Measurements from ENCODE around the gene NLRX1.
A peak's percentile ranks its signal among the peaks of the same experiment; 100 is the strongest.
"Not testable (repeated sequence)": the region's sequence is repeated elsewhere in the genome, so short reads cannot be mapped to it uniquely, and the experiment has no call there.

Gene NLRX1

DNA sequence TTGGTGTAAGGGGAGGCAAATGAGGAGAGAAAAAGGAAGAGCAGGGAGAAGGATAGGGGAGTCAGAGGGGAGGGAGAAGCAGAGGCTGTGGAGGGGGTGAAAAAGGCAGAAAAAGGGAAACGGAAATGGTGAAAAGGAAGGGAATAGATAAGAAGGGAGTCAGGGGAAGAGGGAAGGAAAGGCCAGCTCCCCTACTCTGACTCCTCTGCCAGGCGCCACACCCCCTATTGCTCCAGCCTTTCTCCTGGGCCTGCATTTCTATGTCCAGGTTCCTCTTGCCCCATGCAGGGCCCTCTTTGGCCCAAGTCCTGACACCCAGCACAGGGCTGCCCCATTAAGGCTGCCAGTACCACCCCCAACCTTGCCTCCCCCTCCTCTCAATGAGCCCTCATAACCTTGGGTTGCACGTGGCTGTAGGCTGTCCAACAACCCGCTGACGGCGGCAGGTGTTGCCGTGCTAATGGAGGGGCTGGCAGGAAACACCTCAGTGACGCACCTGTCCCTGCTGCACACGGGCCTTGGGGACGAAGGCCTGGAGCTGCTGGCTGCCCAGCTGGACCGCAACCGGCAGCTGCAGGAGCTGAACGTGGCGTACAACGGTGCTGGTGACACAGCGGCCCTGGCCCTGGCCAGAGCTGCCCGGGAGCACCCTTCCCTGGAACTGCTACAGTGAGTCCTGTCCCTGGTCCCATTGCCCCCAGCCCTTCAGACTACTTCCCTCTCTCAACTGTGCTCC is 13.3 kb downstream of the NLRX1 start:
- CTCF ChIA-PET: interaction anchor here (0.7 to 1.2 kb wide), 3 partner anchors 15 to 156 kb away, joined by 3 to 5 read pairs (median 3); no protein-coding TSS in a partner anchor
- no peak overlapping the region for H3K27ac Mint-ChIP-seq
- peaks cover 12% of the 10 kb centered on the region for H3K27me3 Mint-ChIP-seq
- H3K4me3 Mint-ChIP-seq: no peak overlapping the region
- no peaks in the 10 kb centered on the region for H3K9me3 Mint-ChIP-seq
- no peak for DNase-seq
- H3K36me3 Mint-ChIP-seq: peaks cover 18% of the 10 kb centered on the region
- peaks cover 22% of the 10 kb centered on the region for H3K4me1 Mint-ChIP-seq

DNA sequence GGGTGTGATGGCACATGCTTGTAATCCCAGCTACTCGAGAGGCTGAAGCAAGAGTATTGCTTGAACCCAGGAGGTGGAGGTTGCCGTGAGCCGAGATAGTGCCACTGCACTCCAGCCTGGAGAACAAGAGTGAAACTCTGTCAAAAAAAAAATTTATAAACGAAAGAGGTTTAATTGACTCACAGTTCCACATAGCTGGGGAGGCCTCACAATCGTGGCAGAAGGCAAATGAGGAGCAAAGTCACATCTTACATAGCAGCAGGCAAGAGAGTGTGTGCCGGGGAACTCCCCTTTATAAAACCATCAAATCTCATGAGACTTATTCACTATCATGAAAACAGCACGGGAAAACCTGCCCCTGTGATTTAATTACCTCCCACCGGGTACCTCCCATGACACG is 15.9 kb downstream of the NLRX1 start:
- Mint-ChIP-seq H3K27me3 (peaks cover 30% of the 10 kb centered on the region), H3K36me3 (peaks cover 13% of the 10 kb centered on the region)
- not testable (repeated sequence) for H3K27ac Mint-ChIP-seq, DNase-seq, H3K4me1 Mint-ChIP-seq, H3K9me3 Mint-ChIP-seq, H3K4me3 Mint-ChIP-seq
- CTCF ChIA-PET: interaction anchor here (1.9 kb wide), 1 partner anchor 12 kb away, joined by 10 read pairs; no protein-coding TSS in a partner anchor

DNA sequence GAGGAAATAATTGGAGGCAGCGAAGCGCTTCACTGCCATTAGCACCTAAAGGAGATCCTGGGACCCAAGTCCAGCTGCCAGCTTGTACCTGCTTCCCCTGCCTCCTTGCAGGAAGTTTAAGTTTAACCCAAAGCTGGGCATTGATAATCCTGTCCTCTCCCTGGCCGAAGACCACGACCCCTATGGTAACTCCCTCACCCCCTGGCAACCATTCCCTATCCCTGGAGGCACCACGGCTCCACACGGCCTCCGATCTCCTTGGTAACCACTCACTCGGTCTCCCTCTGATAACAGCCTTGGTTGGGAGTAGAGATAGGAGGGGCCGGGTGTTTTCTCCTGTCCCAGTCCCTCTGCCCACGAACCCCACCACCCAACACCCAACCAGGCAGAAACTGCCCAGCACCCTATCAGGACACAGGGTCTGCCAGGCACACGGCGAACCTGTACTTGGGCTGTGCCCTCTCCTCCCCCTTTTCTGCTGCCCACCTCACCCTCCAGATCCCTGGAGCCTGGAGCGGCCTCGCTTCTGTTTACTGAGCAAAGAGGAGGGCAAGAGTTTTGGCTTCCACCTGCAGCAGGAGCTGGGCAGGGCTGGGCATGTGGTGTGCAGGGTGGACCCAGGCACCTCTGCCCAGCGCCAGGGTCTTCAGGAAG is 17.6 kb downstream of the NLRX1 start:
- H3K36me3 Mint-ChIP-seq: peaks cover 6% of the 10 kb centered on the region
- no peak overlapping the region for H3K4me3 Mint-ChIP-seq
- H3K27me3 Mint-ChIP-seq: peaks cover 42% of the 10 kb centered on the region
- DNase-seq: no peak
- CTCF ChIA-PET: interaction anchor here (0.9 kb wide), 1 partner anchor 10 kb away, joined by 3 read pairs; no protein-coding TSS in a partner anchor
- no peaks in the 10 kb centered on the region for H3K9me3 Mint-ChIP-seq
- no peaks in the 10 kb centered on the region for H3K4me1 Mint-ChIP-seq
- no peak overlapping the region for H3K27ac Mint-ChIP-seq

DNA sequence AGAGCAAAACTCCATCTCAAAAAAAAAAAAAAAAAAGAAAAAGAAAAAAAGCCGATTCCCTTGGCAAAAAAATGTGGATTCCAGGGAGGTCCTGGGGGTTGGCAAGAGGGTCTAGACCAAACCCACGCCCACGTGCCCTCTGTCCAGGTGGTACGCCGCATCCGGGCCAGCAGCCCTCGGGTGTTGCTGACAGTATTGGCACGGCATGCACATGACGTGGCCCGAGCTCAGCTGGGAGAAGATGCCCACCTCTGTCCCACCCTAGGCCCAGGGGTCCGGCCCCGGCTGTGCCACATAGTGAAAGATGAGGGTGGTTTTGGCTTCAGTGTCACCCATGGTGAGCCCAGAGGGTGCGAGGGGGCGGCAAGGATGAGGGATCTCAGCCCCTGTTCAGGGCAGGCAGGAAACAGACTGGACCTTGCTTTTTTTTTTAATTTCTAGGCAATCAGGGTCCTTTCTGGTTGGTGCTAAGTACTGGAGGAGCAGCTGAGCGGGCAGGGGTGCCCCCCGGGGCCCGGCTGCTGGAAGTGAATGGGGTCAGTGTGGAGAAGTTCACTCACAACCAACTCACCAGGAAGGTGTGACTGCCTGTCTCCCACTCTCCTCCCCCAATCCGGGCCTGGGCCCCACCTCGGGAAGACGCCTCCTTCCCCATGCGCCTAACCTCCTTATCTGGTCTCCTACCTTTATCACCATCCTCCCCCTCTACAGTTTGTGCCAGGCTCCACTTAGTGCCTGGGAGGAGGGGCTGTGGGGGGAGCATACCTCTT is 18.8 kb downstream of the NLRX1 start:
- H3K27ac Mint-ChIP-seq: no peak overlapping the region
- CTCF ChIA-PET: interaction anchor here (1.3 kb wide), 1 partner anchor 18 kb away, joined by 3 read pairs; the partner anchor contains the start of gene NLRX1
- no peaks in the 10 kb centered on the region for H3K9me3 Mint-ChIP-seq
- H3K27me3 Mint-ChIP-seq: peaks cover 43% of the 10 kb centered on the region
- H3K36me3 Mint-ChIP-seq: peaks cover 6% of the 10 kb centered on the region
- H3K4me1 Mint-ChIP-seq: no peaks in the 10 kb centered on the region
- no peak for DNase-seq
- H3K4me3 Mint-ChIP-seq: no peak overlapping the region

DNA sequence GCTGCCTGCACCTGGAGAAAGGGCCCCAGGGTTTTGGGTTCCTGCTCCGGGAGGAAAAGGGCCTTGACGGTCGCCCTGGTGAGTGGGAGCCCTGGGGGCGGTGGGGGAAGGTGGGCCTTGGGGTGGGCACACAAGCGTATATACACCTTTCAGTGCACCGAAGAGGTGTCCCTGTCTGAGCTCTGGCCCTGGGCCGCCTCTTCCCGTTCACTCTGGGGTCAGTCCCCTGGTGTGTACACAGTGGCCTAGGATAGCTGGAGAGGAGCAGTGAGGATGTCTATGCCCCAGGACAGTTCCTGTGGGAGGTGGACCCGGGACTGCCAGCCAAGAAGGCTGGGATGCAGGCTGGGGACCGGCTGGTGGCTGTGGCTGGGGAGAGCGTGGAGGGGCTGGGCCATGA is 19.5 kb downstream of the NLRX1 start:
- CTCF ChIA-PET: interaction anchor here (0.9 to 1.3 kb wide), 2 partner anchors 9 to 19 kb away, joined by 3 to 4 read pairs; partner anchors contain the start of gene NLRX1
- Mint-ChIP-seq H3K4me1 (no peaks in the 10 kb centered on the region), H3K27me3 (peaks cover 43% of the 10 kb centered on the region), H3K4me3 (no peak overlapping the region), H3K36me3 (peaks cover 4% of the 10 kb centered on the region), H3K9me3 (no peaks in the 10 kb centered on the region), H3K27ac (no peak overlapping the region)
- no peak for DNase-seq

DNA sequence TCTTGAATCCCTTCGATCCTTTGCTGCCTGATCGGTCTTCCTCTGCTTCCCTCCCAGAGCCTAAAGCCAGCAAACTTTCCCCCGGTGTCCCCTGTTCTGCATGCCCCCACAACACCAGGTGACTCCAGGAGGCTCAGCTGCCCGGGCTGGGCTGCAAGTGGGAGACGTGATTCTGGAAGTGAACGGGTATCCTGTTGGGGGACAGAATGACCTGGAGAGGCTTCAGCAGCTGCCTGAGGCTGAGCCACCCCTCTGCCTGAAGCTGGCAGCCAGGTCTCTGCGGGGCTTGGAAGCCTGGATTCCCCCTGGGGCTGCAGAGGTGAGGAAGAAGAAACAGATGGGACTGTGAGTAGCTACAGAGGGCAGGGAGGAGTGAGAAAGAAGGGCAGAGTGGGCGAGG is 20.4 kb downstream of the NLRX1 start:
- H3K27ac Mint-ChIP-seq: no peak overlapping the region
- no peaks in the 10 kb centered on the region for H3K9me3 Mint-ChIP-seq

DNA sequence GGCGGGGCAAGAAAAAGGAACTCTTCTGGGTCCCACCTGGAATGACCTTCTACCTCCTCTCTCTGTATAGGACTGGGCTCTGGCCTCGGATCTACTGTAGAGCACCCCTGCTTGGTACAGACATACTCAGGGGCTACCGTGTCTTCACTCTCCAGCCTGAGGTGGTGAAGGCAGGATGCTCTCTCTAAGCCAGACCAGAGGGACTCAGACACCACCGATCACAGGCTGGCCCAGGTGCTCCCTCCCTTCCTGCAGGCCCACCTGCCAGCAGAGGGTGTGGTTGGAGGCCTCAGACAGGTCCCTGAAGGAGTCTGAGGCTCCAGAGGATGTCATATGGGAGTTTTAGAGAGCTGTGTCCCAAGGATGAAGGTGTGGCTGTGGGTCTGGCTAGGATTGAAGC is 20.9 kb downstream of the NLRX1 start:
- Mint-ChIP-seq H3K4me3 (no peak overlapping the region), H3K36me3 (no peaks in the 10 kb centered on the region), H3K27ac (no peak overlapping the region), H3K9me3 (no peaks in the 10 kb centered on the region), H3K27me3 (peaks cover 43% of the 10 kb centered on the region), H3K4me1 (no peaks in the 10 kb centered on the region)
- CTCF ChIA-PET: interaction anchor here (1.8 kb wide), 1 partner anchor 20 kb away, joined by 9 read pairs; the partner anchor contains the start of gene NLRX1
- no peak for DNase-seq

More for the DNA sequence above, 20.4 kb downstream of the NLRX1 start:
- Mint-ChIP-seq H3K36me3 (peaks cover under 1% of the 10 kb centered on the region), H3K4me1 (no peaks in the 10 kb centered on the region), H3K27me3 (peaks cover 43% of the 10 kb centered on the region), H3K4me3 (no peak overlapping the region)
- DNase-seq: no peak
- CTCF ChIA-PET: interaction anchor here (0.9 to 1.3 kb wide), 2 partner anchors 8 to 20 kb away, joined by 3 to 4 read pairs; partner anchors contain the start of gene NLRX1

DNA sequence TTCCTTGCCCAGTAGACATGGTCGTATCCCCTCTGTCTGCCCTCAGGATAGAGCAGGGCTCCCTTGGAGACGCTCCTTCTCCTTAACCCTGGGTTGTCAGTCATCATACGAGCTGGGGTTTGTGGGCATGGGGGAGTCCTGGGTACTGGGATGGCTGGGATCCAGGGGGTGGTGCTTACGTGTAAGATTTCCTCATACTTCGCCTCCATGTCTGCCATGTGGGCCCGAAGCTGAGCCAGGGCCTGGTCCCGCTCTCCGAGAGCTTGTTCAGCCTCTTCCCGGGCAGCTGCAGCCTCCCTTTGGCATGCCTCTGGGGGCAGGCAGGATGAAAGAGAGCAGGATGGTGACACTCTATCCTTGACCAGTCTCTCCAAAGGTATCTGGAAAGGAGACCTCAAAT is 22.0 kb downstream of the NLRX1 start:
- H3K36me3 Mint-ChIP-seq: no peaks in the 10 kb centered on the region
- no peak overlapping the region for H3K4me3 Mint-ChIP-seq
- H3K9me3 Mint-ChIP-seq: no peaks in the 10 kb centered on the region
- no peak for DNase-seq
- H3K27me3 Mint-ChIP-seq: peaks cover 51% of the 10 kb centered on the region
- no peak overlapping the region for H3K27ac Mint-ChIP-seq
- CTCF ChIA-PET: interaction anchor here (0.8 to 1.8 kb wide), 4 partner anchors 10 to 27 kb away, joined by 3 to 9 read pairs (median 4); partner anchors contain the start of gene NLRX1
- no peaks in the 10 kb centered on the region for H3K4me1 Mint-ChIP-seq

DNA sequence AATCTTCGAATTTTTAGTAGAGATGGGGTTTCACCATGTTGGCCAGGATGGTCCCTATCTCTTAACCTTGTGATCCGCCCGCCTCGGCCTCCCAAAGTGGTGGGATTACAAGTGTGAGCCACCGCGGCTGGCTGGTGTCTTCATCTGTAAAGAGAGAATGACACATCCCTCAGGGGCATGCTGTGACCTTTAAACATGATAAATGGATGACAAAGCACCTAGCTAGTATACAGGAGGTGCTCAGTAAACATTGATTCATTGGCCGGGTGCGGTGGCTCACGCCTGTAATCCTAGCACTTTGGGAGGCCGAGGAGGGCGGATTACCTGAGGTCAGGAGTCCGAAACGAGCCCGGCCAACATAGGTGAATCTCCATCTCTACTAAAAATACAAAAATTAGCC is 22.7 kb downstream of the NLRX1 start:
- H3K9me3 Mint-ChIP-seq, H3K36me3 Mint-ChIP-seq, H3K4me1 Mint-ChIP-seq, H3K4me3 Mint-ChIP-seq, DNase-seq, H3K27ac Mint-ChIP-seq: not testable (repeated sequence)
- CTCF ChIA-PET: interaction anchor here (0.8 to 1.4 kb wide), 3 partner anchors 9 to 20 kb away, joined by 3 to 4 read pairs (median 3); partner anchors contain the start of gene CBL
- peaks cover 46% of the 10 kb centered on the region for H3K27me3 Mint-ChIP-seq

DNA sequence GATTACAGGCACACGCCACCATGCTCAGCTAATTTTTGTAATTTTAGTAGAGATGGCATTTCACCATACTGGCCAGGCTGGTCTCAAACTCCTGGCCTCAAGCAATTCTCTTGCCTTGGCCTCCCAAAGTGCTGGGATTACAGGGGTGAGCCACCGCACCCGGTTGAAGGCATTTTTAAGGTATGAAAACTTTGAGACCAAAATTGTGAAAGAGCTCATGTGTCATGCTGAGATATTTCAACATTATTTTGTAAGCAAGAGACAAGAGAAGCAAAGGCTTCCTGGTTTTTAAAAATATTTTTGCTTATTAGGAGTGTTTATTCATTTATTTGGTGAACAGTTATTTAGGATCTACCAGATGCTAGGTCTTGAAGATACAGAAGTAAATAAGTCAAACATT is 23.6 kb downstream of the NLRX1 start:
- CTCF ChIA-PET: interaction anchor here (0.7 to 1.2 kb wide), 4 partner anchors 14 to 215 kb away, joined by 3 to 4 read pairs (median 3); partner anchors contain the start of genes CBL and HINFP
- Mint-ChIP-seq H3K4me3 (no peak overlapping the region), H3K36me3 (no peaks in the 10 kb centered on the region), H3K27me3 (peaks cover 44% of the 10 kb centered on the region), H3K9me3 (no peaks in the 10 kb centered on the region), H3K4me1 (peaks cover 6% of the 10 kb centered on the region), H3K27ac (no peak overlapping the region)
- DNase-seq: no peak

DNA sequence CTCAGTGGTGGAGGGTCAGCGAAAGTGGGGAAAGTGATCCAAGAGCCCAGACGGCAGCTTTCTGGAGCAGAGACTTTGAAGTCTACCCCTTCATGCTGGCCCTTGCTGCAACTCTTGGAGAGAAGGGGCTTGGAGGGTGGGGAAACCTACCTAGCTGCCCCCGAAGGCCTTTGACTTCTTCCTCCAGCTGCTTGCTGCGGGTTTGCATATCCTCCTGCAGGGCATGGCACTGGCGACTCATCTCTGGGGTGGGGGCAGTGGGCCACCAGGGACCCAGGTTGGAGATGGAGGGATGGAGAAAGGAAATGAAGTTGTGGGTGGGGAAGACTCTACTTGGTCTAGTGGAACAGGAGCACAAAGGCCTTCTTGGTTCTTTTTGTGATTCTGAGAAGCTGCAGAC is 24.5 kb downstream of the NLRX1 start:
- H3K27ac Mint-ChIP-seq: peak overlapping the region; percentile 28
- CTCF ChIA-PET: no interaction called here
- peaks cover 40% of the 10 kb centered on the region for H3K27me3 Mint-ChIP-seq
- H3K4me1 Mint-ChIP-seq: peaks cover 10% of the 10 kb centered on the region
- H3K9me3 Mint-ChIP-seq: no peaks in the 10 kb centered on the region
- no peak overlapping the region for H3K4me3 Mint-ChIP-seq
- no peak for DNase-seq
- no peaks in the 10 kb centered on the region for H3K36me3 Mint-ChIP-seq

DNA sequence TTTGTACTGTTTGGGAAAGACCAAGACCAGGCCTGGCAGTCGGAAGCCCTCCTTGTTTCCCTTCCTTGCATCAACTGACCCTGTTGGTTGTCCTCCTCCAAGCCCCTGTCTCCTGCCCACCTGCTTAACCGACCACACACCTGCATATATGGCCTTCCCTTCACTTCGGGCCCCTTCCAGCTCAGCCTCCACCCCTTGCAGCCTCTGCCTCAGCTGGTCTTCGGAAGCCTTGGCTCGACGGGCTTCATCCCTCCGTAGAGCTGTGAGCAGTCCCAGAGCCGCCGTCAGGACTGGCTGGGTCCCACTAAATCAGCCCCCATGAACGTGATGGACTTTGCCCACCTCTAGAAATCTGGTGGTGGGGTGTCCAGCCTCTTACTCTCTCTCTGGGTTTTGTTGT is 25.1 kb downstream of the NLRX1 start:
- Mint-ChIP-seq H3K4me3 (no peak overlapping the region), H3K27me3 (peaks cover 34% of the 10 kb centered on the region), H3K4me1 (peaks cover 10% of the 10 kb centered on the region), H3K27ac (no peak overlapping the region), H3K9me3 (no peaks in the 10 kb centered on the region), H3K36me3 (no peaks in the 10 kb centered on the region)
- no peak for DNase-seq
- CTCF ChIA-PET: no interaction called here

DNA sequence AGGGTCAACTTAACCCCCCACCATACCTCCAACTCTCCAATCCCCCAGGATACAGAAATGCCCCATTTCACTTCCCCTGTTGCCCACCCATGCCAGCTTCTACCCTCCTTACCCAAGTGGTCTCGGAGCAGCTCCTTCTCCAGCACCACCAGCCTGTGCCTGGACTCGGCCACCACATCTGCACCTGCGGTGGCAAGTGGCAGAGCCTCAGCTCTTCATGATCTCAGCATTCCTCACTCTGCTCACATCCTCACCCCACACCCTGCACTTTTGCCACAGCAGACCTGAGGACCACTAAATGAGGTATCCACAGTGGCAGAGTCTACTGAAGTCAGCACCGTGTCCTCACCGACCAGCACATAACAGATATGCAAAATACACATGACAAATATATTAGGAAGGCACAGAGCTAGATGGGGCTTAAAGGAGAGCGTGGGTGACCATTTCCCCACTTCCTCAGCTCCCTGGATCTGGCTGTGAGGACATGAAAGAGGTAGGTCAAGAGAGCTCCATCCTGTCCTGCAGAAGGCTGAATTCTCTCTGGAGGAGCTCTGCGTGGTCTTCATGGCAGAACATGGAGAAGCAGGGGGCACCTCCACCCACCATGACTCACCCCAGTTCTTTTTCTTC is 26.4 kb downstream of the NLRX1 start:
- peaks cover 29% of the 10 kb centered on the region for H3K27me3 Mint-ChIP-seq
- no peak for DNase-seq
- CTCF ChIA-PET: interaction anchor here (0.9 to 2.6 kb wide), 11 partner anchors 9 to 131 kb away, joined by 3 to 11 read pairs (median 5); partner anchors contain the start of gene VPS11
- no peaks in the 10 kb centered on the region for H3K9me3 Mint-ChIP-seq
- H3K4me1 Mint-ChIP-seq: peaks cover 10% of the 10 kb centered on the region
- no peak overlapping the region for H3K27ac Mint-ChIP-seq
- no peak overlapping the region for H3K4me3 Mint-ChIP-seq
- no peaks in the 10 kb centered on the region for H3K36me3 Mint-ChIP-seq

Data from activated naive CD4-positive, alpha-beta T cell treated with anti-CD3 and anti-CD28 coated beads, Interleukin-2, amount 10 ng/mL, durations not matched to agents 7 days and 5 days (primary cell).